ENCODE measurements around the gene SAMD4B.

The SAMD4B gene

GRCh38 chr19:39321117-39321831 is 20.9 kb upstream of the SAMD4B start:
- Histone ChIP-seq H3K4me3 (ENCODE audit: insufficient read length, low read depth) (no peak overlapping the region), H3K9ac (ENCODE audit: insufficient read length, low read depth) (no peak overlapping the region), H3K36me3 (ENCODE audit: insufficient read depth, insufficient read length, low read length) (no peaks in the 10 kb centered on the region), H3K27me3 (ENCODE audit: insufficient read depth, insufficient read length) (peaks cover 21% of the 10 kb centered on the region), H3K9me3 (ENCODE audit: insufficient read depth, low read length) (no peaks in the 10 kb centered on the region), H3K4me1 (ENCODE audit: insufficient read depth, insufficient read length) (no peaks in the 10 kb centered on the region)
- no peak for TF ChIP-seq SUZ12 (IDR thresholded peaks at IDR 0.05; ENCODE audit: extremely low read depth, insufficient read depth, insufficient read length)
- TF ChIP-seq YY1 (IDR thresholded peaks at IDR 0.05; ENCODE audit: insufficient read depth, insufficient read length): no peak
- no peak for TF ChIP-seq ZNF274 (IDR thresholded peaks at IDR 0.05; ENCODE audit: low read depth, low read length)
- DNase-seq (ENCODE audit: low read depth, low spot score): no peak

- Histone ChIP-seq H3K27me3 (ENCODE audit: insufficient read depth, insufficient read length) (peaks cover 21% of the 10 kb centered on the region), H3K9ac (ENCODE audit: insufficient read length, low read depth) (no peak overlapping the region), H3K4me1 (ENCODE audit: insufficient read depth, insufficient read length) (peaks cover under 1% of the 10 kb centered on the region), H3K4me3 (ENCODE audit: insufficient read length, low read depth) (no peak overlapping the region), H3K9me3 (ENCODE audit: insufficient read depth, low read length) (no peaks in the 10 kb centered on the region), H3K36me3 (ENCODE audit: insufficient read depth, insufficient read length, low read length) (no peaks in the 10 kb centered on the region)
- TF ChIP-seq ZNF274 (IDR thresholded peaks at IDR 0.05; ENCODE audit: low read depth, low read length) (no peak), SUZ12 (IDR thresholded peaks at IDR 0.05; ENCODE audit: extremely low read depth, insufficient read depth, insufficient read length) (no peak), YY1 (IDR thresholded peaks at IDR 0.05; ENCODE audit: insufficient read depth, insufficient read length) (no peak)
- DNase-seq (ENCODE audit: low read depth, low spot score): no peak
Measured at GRCh38 chr19:39321832-39322176, 20.4 kb upstream of the SAMD4B start.

GRCh38 chr19:39324242-39324842 is 17.9 kb upstream of the SAMD4B start:
- peaks cover 10% of the 10 kb centered on the region for H3K27me3 ChIP-seq (ENCODE audit: insufficient read depth, insufficient read length)
- H3K4me1 ChIP-seq (ENCODE audit: insufficient read depth, insufficient read length): peaks cover 3% of the 10 kb centered on the region
- H3K36me3 ChIP-seq (ENCODE audit: insufficient read depth, insufficient read length, low read length): no peaks in the 10 kb centered on the region
- no peak overlapping the region for H3K4me3 ChIP-seq (ENCODE audit: insufficient read length, low read depth)
- no peak for DNase-seq (ENCODE audit: low read depth, low spot score)
- H3K9me3 ChIP-seq (ENCODE audit: insufficient read depth, low read length): no peaks in the 10 kb centered on the region
- TF ChIP-seq YY1 (IDR thresholded peaks at IDR 0.05; ENCODE audit: insufficient read depth, insufficient read length) (no peak), SUZ12 (IDR thresholded peaks at IDR 0.05; ENCODE audit: extremely low read depth, insufficient read depth, insufficient read length) (no peak), ZNF274 (IDR thresholded peaks at IDR 0.05; ENCODE audit: low read depth, low read length) (no peak)
- H3K9ac ChIP-seq (ENCODE audit: insufficient read length, low read depth): no peak overlapping the region

GRCh38 chr19:39325778-39326665 is 16.2 kb upstream of the SAMD4B start:
- no peak overlapping the region for H3K4me3 ChIP-seq (ENCODE audit: insufficient read length, low read depth)
- H3K9me3 ChIP-seq (ENCODE audit: insufficient read depth, low read length): no peaks in the 10 kb centered on the region
- no peaks in the 10 kb centered on the region for H3K36me3 ChIP-seq (ENCODE audit: insufficient read depth, insufficient read length, low read length)
- H3K9ac ChIP-seq (ENCODE audit: insufficient read length, low read depth): no peak overlapping the region
- H3K27me3 ChIP-seq (ENCODE audit: insufficient read depth, insufficient read length): no peaks in the 10 kb centered on the region
- no peak for DNase-seq (ENCODE audit: low read depth, low spot score)
- TF ChIP-seq ZNF274 (IDR thresholded peaks at IDR 0.05; ENCODE audit: low read depth, low read length): no peak
- no peak for TF ChIP-seq SUZ12 (IDR thresholded peaks at IDR 0.05; ENCODE audit: extremely low read depth, insufficient read depth, insufficient read length)
- TF ChIP-seq YY1 (IDR thresholded peaks at IDR 0.05; ENCODE audit: insufficient read depth, insufficient read length): no peak
- H3K4me1 ChIP-seq (ENCODE audit: insufficient read depth, insufficient read length): peaks cover 3% of the 10 kb centered on the region

GRCh38 chr19:39327363-39328045 is 14.7 kb upstream of the SAMD4B start:
- H3K27me3 ChIP-seq (ENCODE audit: insufficient read depth, insufficient read length): no peaks in the 10 kb centered on the region
- H3K4me1 ChIP-seq (ENCODE audit: insufficient read depth, insufficient read length): peaks cover 3% of the 10 kb centered on the region
- no peaks in the 10 kb centered on the region for H3K36me3 ChIP-seq (ENCODE audit: insufficient read depth, insufficient read length, low read length)
- H3K9me3 ChIP-seq (ENCODE audit: insufficient read depth, low read length): no peaks in the 10 kb centered on the region
- no peak overlapping the region for H3K4me3 ChIP-seq (ENCODE audit: insufficient read length, low read depth)
- peak overlapping the region; percentile 4 for H3K9ac ChIP-seq (ENCODE audit: insufficient read length, low read depth)
- no peak for TF ChIP-seq SUZ12 (IDR thresholded peaks at IDR 0.05; ENCODE audit: extremely low read depth, insufficient read depth, insufficient read length)
- no peak for TF ChIP-seq ZNF274 (IDR thresholded peaks at IDR 0.05; ENCODE audit: low read depth, low read length)
- TF ChIP-seq YY1 (IDR thresholded peaks at IDR 0.05; ENCODE audit: insufficient read depth, insufficient read length): no peak
- no peak for DNase-seq (ENCODE audit: low read depth, low spot score)

GRCh38 chr19:39328046-39328705 is 14.0 kb upstream of the SAMD4B start:
- Histone ChIP-seq H3K27me3 (ENCODE audit: insufficient read depth, insufficient read length) (no peaks in the 10 kb centered on the region), H3K4me3 (ENCODE audit: insufficient read length, low read depth) (no peak overlapping the region), H3K9me3 (ENCODE audit: insufficient read depth, low read length) (no peaks in the 10 kb centered on the region), H3K4me1 (ENCODE audit: insufficient read depth, insufficient read length) (peaks cover 3% of the 10 kb centered on the region), H3K9ac (ENCODE audit: insufficient read length, low read depth) (peak overlapping the region; percentile 4), H3K36me3 (ENCODE audit: insufficient read depth, insufficient read length, low read length) (no peaks in the 10 kb centered on the region)
- TF ChIP-seq YY1 (IDR thresholded peaks at IDR 0.05; ENCODE audit: insufficient read depth, insufficient read length) (no peak), ZNF274 (IDR thresholded peaks at IDR 0.05; ENCODE audit: low read depth, low read length) (no peak), SUZ12 (IDR thresholded peaks at IDR 0.05; ENCODE audit: extremely low read depth, insufficient read depth, insufficient read length) (no peak)
- peak; percentile 50 for DNase-seq (ENCODE audit: low read depth, low spot score)

All from NT2/D1 (cell line).